ENCODE results near the gene SYT13. TPM values are rescaled to one million over a fixed set of nuclear protein-coding genes. Genes with fewer than 3 reads are reported as not detected.
A peak's percentile ranks its signal among the peaks of the same experiment; 100 is the strongest.

Gene SYT13, protein sequence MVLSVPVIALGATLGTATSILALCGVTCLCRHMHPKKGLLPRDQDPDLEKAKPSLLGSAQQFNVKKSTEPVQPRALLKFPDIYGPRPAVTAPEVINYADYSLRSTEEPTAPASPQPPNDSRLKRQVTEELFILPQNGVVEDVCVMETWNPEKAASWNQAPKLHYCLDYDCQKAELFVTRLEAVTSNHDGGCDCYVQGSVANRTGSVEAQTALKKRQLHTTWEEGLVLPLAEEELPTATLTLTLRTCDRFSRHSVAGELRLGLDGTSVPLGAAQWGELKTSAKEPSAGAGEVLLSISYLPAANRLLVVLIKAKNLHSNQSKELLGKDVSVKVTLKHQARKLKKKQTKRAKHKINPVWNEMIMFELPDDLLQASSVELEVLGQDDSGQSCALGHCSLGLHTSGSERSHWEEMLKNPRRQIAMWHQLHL
- total RNA-seq (ENCODE audit: unreplicated experiment): 1.4 TPM
- long read RNA-seq: 0 reads

DNA sequence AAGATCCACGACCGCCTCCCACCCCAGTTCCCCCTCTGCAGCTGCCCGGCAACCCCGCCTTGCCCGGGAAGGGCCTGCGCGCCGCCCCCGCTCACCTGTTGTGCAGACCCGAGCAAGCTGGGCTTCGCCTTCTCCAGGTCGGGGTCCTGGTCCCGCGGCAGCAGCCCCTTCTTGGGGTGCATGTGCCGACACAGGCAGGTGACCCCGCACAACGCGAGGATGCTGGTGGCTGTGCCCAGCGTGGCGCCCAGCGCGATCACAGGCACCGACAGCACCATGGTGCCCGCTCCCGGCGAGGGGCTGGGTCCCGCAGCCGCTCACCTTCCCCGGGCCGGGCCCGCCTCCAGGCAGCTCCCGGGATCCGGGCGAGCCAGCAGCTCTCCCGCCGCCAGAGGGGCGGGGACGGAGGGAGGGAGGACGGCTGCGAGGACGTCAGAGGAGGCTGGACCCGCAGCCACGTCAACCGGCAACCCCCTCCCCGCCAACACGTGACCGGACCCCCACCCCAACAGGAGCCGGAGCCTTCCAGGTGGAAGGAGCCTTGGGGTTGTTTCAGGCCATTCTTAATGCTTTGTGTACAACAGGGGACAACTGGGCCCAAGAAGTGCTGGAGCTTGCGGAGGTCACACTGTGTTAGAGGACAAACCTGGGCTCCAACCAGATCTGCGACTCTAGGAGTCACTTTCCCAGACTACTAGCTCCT, at the start of gene SYT13:
Gene SYT13, minus strand, starts transcription at position 412 of the 703 bp plus-strand sequence. Its CDS starts 134 bp downstream, at position 278.
- peak within 1 kb of the TSS; percentile 72 for H3K4me3 Mint-ChIP-seq (ENCODE audit: unreplicated experiment)
- DNase-seq (ENCODE audit: low spot score): peak; percentile 57
- H3K27me3 Mint-ChIP-seq (ENCODE audit: unreplicated experiment): peaks cover 4% of the 10 kb centered on the region
- no peaks in the 10 kb centered on the region for H3K9me3 Mint-ChIP-seq (ENCODE audit: unreplicated experiment)
- no peak for TF ChIP-seq CTCF (IDR thresholded peaks at IDR 0.05; ENCODE audit: unreplicated experiment)
- H3K36me3 Mint-ChIP-seq (ENCODE audit: low read depth, unreplicated experiment): no peaks in the 10 kb centered on the region
- H3K27ac Mint-ChIP-seq (ENCODE audit: unreplicated experiment): peak within 1 kb of the TSS; percentile 19
- H3K4me1 Mint-ChIP-seq (ENCODE audit: unreplicated experiment): peaks cover 11% of the 10 kb centered on the region

DNA sequence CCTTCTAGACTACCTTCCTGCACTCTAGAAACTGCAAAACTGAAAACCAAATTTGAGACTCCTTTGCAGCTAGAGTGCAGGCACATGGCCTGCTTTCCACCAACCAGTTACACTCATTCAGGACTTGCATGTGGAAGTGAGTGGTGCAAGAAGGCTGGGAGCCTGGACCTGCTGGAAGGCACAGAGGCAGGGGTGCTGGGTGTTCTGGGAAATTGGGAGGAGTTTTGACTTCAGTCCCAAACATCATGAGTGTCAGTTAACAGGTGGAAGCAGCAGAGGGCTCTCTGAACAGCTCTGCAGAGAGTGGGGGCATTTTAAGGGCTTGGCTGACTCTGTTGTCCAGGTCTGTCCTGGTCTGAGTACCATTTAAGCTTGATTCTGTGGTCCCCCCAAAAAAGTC, 49.3 kb upstream of the SYT13 start:
- Mint-ChIP-seq H3K27me3 (ENCODE audit: unreplicated experiment) (peaks cover 3% of the 10 kb centered on the region), H3K27ac (ENCODE audit: unreplicated experiment) (no peak overlapping the region), H3K4me3 (ENCODE audit: unreplicated experiment) (no peak overlapping the region), H3K9me3 (ENCODE audit: unreplicated experiment) (no peaks in the 10 kb centered on the region), H3K4me1 (ENCODE audit: unreplicated experiment) (peaks cover 6% of the 10 kb centered on the region), H3K36me3 (ENCODE audit: low read depth, unreplicated experiment) (no peaks in the 10 kb centered on the region)
- DNase-seq (ENCODE audit: low spot score): no peak
- TF ChIP-seq CTCF (IDR thresholded peaks at IDR 0.05; ENCODE audit: unreplicated experiment): no peak

GRCh38 chr11:45334836-45335235, 48.7 kb upstream of the SYT13 start:
- no peak overlapping the region for H3K4me3 Mint-ChIP-seq (ENCODE audit: unreplicated experiment)
- no peaks in the 10 kb centered on the region for H3K36me3 Mint-ChIP-seq (ENCODE audit: low read depth, unreplicated experiment)
- H3K27ac Mint-ChIP-seq (ENCODE audit: unreplicated experiment): no peak overlapping the region
- TF ChIP-seq CTCF (IDR thresholded peaks at IDR 0.05; ENCODE audit: unreplicated experiment): no peak
- no peak for DNase-seq (ENCODE audit: low spot score)
- H3K4me1 Mint-ChIP-seq (ENCODE audit: unreplicated experiment): peaks cover 2% of the 10 kb centered on the region
- H3K27me3 Mint-ChIP-seq (ENCODE audit: unreplicated experiment): peaks cover 3% of the 10 kb centered on the region
- no peaks in the 10 kb centered on the region for H3K9me3 Mint-ChIP-seq (ENCODE audit: unreplicated experiment)

GRCh38 chr11:45334410-45334809, 48.3 kb upstream of the SYT13 start:
- Mint-ChIP-seq H3K36me3 (ENCODE audit: low read depth, unreplicated experiment) (no peaks in the 10 kb centered on the region), H3K9me3 (ENCODE audit: unreplicated experiment) (no peaks in the 10 kb centered on the region), H3K4me3 (ENCODE audit: unreplicated experiment) (no peak overlapping the region), H3K27me3 (ENCODE audit: unreplicated experiment) (peaks cover 3% of the 10 kb centered on the region), H3K4me1 (ENCODE audit: unreplicated experiment) (no peaks in the 10 kb centered on the region), H3K27ac (ENCODE audit: unreplicated experiment) (no peak overlapping the region)
- TF ChIP-seq CTCF (IDR thresholded peaks at IDR 0.05; ENCODE audit: unreplicated experiment): no peak
- DNase-seq (ENCODE audit: low spot score): no peak
